PC-3 (cell line): ENCODE measurements around the gene ADGRL3. TPM values are rescaled to one million over a fixed set of nuclear protein-coding genes. Genes with fewer than 3 reads are reported as not detected.
A peak's percentile ranks its signal among the peaks of the same experiment; 100 is the strongest.

ENCODE experiments used
- ATAC-seq: fragments of 200-7000 bp; cut with Tn5 transposase; 2 replicates; pipeline ENCODE4 v1.9.1; 2020; ENCODE audit warnings: mild to moderate bottlenecking, moderate library complexity
- BruUV-seq: library from RNA; stranded (reverse); fragments of 400-500 nt; replicated peaks from 2 replicates; lab custom pipeline; 2021; lab: Mats Ljungman, UMichigan
- CTCF ChIA-PET: fragments of 300-600 bp; sonication (Branson Sonifier 250); formaldehyde crosslinking; loops from one replicate; lab custom pipeline; 2022; ENCODE audit warnings: antibody characterized with exemption; lab: Charles Lee
- POLR2A ChIA-PET: fragments of 300-600 bp; sonication (Branson Sonifier 250); formaldehyde crosslinking; loops from one replicate; lab custom pipeline; 2022; ENCODE audit warnings: antibody characterized with exemption; ENCODE audit not compliant: unreplicated experiment; lab: Charles Lee
- DNase-seq: peaks from one replicate; pipeline ENCODE4 v3.0.0-alpha.2; 2015
- H2AFZ ChIP-seq: fragments of 300-600 bp; sonication (generic); 2 replicates; pipeline ENCODE4 v1.6.0; 2016; ENCODE audit warnings: antibody characterized with exemption, low read length
- H3F3A ChIP-seq: fragments of 300-600 bp; sonication (generic); one replicate; pipeline ENCODE4 v1.6.0; 2017; ENCODE audit warnings: antibody characterized with exemption, low read length, control low read depth, mild to moderate bottlenecking; ENCODE audit not compliant: unreplicated experiment
- H3K27ac ChIP-seq: fragments of 300-600 bp; sonication (generic); 2 replicates; pipeline ENCODE4 v1.5.1; 2016; ENCODE audit warnings: mild to moderate bottlenecking, low read length
- H3K27me3 ChIP-seq: fragments of 300-600 bp; sonication (generic); 2 replicates; pipeline ENCODE4 v1.6.1; 2016; ENCODE audit warnings: low read length, mixed read lengths
- H3K36me3 ChIP-seq: fragments of 300-600 bp; sonication (generic); 2 replicates; pipeline ENCODE4 v1.6.1; 2016; ENCODE audit warnings: low read depth, mixed run types, low read length, mixed read lengths
- H3K4me1 ChIP-seq: fragments of 300-600 bp; sonication (generic); 2 replicates; pipeline ENCODE4 v1.5.1; 2016; ENCODE audit warnings: low read length; ENCODE audit not compliant: insufficient read depth
- H3K4me2 ChIP-seq: fragments of 300-600 bp; sonication (generic); 2 replicates; pipeline ENCODE4 v1.6.0; 2016; ENCODE audit warnings: low read length
- H3K4me3 ChIP-seq: fragments of 300-600 bp; sonication (generic); 2 replicates; pipeline ENCODE4 v1.5.1; 2016; ENCODE audit warnings: mild to moderate bottlenecking, low read length, mixed read lengths
- H3K79me2 ChIP-seq: fragments of 300-600 bp; sonication (generic); 2 replicates; pipeline ENCODE4 v1.6.1; 2017; ENCODE audit warnings: low read length, mixed read lengths
- H3K9ac ChIP-seq: fragments of 300-600 bp; sonication (generic); 2 replicates; pipeline ENCODE4 v1.6.0; 2016; ENCODE audit warnings: mild to moderate bottlenecking, low read length
- H3K9me2 ChIP-seq: fragments of 300-600 bp; sonication (generic); replicated peaks from 2 replicates; pipeline ENCODE4 v1.6.1; 2016; ENCODE audit warnings: mixed run types, low read length, mixed read lengths
- H3K9me3 ChIP-seq: fragments of 300-600 bp; sonication (generic); 2 replicates; pipeline ENCODE4 v1.6.1; 2016; ENCODE audit warnings: low read length, mixed read lengths
- H4K20me1 ChIP-seq: fragments of 300-600 bp; sonication (generic); 2 replicates; pipeline ENCODE4 v1.6.1; 2016; ENCODE audit warnings: low read length, mixed read lengths
- EZH2 ChIP-seq: fragments of 300-600 bp; sonication (generic); IDR thresholded peaks from one replicate; pipeline ENCODE4 v1.6.1; 2017; ENCODE audit warnings: antibody characterized with exemption, mild to moderate bottlenecking, low read length; ENCODE audit not compliant: unreplicated experiment
- EZH2phosphoT487 ChIP-seq: fragments of 300-600 bp; sonication (generic); IDR thresholded peaks from 2 replicates; pipeline ENCODE4 v1.6.1; 2018; ENCODE audit warnings: mild to moderate bottlenecking, antibody characterized with exemption, low read length, borderline replicate concordance
- intact Hi-C: fragments of 100-400 bp; cut with micrococcal nuclease; formaldehyde crosslinking; loops from 2 replicates; pipeline ENCODE4 v1.9.0; 2023
- total RNA-seq: library from RNA; depleted of rRNA; stranded (reverse); fragments of >200 nt; gene quantifications from 2 replicates; pipeline ENCODE4 v1.2.3, GENCODE V29; 2014
- TF ChIP-seq, protein P1 (sequence below): fragments of 300-600 bp; sonication (generic); conservative IDR thresholded peaks from 2 replicates; pipeline ENCODE4 v1.5.1; 2017; ENCODE audit warnings: antibody characterized with exemption, low read depth, mild to moderate bottlenecking, low read length

Gene ADGRL3
- total RNA-seq, 1 experiment from 2014 or later = 0.66 TPM

DNA sequence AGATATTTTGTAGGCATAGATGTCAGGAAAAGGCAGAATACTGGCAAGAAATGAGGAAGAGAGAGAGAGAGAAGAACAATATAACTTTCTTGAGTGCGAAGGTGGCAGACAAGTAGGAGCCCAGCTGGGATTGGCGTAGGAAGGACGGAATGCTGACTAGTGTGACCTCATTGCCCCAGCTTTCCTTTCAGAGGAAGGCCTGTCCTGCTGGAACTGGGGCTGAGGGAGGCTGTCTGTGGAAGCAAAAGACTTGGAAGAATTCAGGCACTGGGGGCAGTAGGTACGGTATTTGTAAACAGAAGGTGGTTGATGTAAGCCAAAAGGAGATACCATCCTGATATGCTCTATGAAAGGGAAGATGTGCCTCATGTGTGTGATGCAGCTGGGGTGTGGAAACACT, 818.4 kb downstream of the ADGRL3 start:
- no peaks in the 10 kb centered on the region for H3K9me3 ChIP-seq
- peaks cover 10% of the 10 kb centered on the region for H3K4me1 ChIP-seq
- no peak overlapping the region for H3K9ac ChIP-seq
- no peaks in the 10 kb centered on the region for H3K36me3 ChIP-seq
- no peak overlapping the region for H3K4me2 ChIP-seq
- no peaks in the 10 kb centered on the region for H3K79me2 ChIP-seq
- no peaks in the 10 kb centered on the region for H3K27me3 ChIP-seq
- no peaks in the 10 kb centered on the region for H3K9me2 ChIP-seq
- no peak overlapping the region for H3K27ac ChIP-seq
- DNase-seq (no peak), ATAC-seq (no peak)
- intact Hi-C loops = loop anchor here (10.0 kb wide), 1 partner anchor 1724 kb away; no protein-coding TSS in a partner anchor
- no TSS peak for BruUV-seq
- H2AFZ ChIP-seq = no peak overlapping the region
- H3F3A ChIP-seq = no peaks in the 10 kb centered on the region
- no peaks in the 10 kb centered on the region for H4K20me1 ChIP-seq
- TF ChIP-seq EZH2phosphoT487 = no peak
- TF ChIP-seq, protein P1, sequence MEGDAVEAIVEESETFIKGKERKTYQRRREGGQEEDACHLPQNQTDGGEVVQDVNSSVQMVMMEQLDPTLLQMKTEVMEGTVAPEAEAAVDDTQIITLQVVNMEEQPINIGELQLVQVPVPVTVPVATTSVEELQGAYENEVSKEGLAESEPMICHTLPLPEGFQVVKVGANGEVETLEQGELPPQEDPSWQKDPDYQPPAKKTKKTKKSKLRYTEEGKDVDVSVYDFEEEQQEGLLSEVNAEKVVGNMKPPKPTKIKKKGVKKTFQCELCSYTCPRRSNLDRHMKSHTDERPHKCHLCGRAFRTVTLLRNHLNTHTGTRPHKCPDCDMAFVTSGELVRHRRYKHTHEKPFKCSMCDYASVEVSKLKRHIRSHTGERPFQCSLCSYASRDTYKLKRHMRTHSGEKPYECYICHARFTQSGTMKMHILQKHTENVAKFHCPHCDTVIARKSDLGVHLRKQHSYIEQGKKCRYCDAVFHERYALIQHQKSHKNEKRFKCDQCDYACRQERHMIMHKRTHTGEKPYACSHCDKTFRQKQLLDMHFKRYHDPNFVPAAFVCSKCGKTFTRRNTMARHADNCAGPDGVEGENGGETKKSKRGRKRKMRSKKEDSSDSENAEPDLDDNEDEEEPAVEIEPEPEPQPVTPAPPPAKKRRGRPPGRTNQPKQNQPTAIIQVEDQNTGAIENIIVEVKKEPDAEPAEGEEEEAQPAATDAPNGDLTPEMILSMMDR = no peak
- no peak for TF ChIP-seq EZH2
- CTCF ChIA-PET = no interaction called here
- no peak overlapping the region for H3K4me3 ChIP-seq
- POLR2A ChIA-PET = no interaction called here

GRCh38 chr4:62023633-62024032, 823.5 kb downstream of the ADGRL3 start:
- Histone ChIP-seq H3K4me2 (peak overlapping the region; percentile 30), H3K36me3 (no peaks in the 10 kb centered on the region), H3K27ac (peak overlapping the region; percentile 48), H2AFZ (0 out of 2 replicates have a peak overlapping the region, but pooled peaks have one; percentile 8), H3K79me2 (no peaks in the 10 kb centered on the region), H3K27me3 (no peaks in the 10 kb centered on the region), H3K4me3 (no peak overlapping the region), H3K9ac (peak overlapping the region; percentile 29), H3F3A (no peaks in the 10 kb centered on the region), H4K20me1 (no peaks in the 10 kb centered on the region), H3K9me2 (no peaks in the 10 kb centered on the region), H3K9me3 (no peaks in the 10 kb centered on the region), H3K4me1 (peaks cover 13% of the 10 kb centered on the region)
- ChIA-PET CTCF (no interaction called here), POLR2A (no interaction called here)
- DNase-seq (peak; percentile 93), ATAC-seq (peak; percentile 97)
- intact Hi-C loops = no loop called here
- no TSS peak for BruUV-seq
- no peak for TF ChIP-seq EZH2phosphoT487
- TF ChIP-seq EZH2 = no peak
- TF ChIP-seq, protein P1 = no peak

DNA sequence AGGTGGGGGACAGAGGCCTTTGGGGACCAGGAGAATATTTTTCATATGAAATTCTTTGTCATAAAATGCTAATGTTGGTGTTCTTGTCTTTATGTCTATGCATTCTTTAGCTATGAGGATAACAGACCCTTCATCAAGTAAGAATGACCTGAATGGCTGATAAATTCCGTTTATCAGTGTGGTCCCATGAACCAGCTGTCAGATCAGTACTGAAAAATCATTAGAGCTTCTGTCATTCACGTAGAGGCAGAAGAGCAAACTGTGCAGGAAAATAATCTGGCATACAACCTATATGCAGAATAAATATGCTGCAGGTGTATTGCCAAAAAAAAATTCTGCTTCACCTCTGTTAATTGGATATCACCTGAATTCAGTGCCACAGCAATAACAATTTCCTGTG, 828.6 kb downstream of the ADGRL3 start:
- no peak overlapping the region for H3K4me3 ChIP-seq
- H3K4me1 ChIP-seq = peaks cover 5% of the 10 kb centered on the region; the same call in 1 of the 2 replicates
- H2AFZ ChIP-seq = no peak overlapping the region
- intact Hi-C loops = no loop called here
- no TSS peak for BruUV-seq
- no peaks in the 10 kb centered on the region for H3K9me3 ChIP-seq
- ChIA-PET POLR2A (no interaction called here), CTCF (no interaction called here)
- H3K9me2 ChIP-seq = no peaks in the 10 kb centered on the region
- no peaks in the 10 kb centered on the region for H4K20me1 ChIP-seq
- H3K4me2 ChIP-seq = no peak overlapping the region
- H3K36me3 ChIP-seq = no peaks in the 10 kb centered on the region
- no peak for TF ChIP-seq EZH2
- TF ChIP-seq, protein P1 = no peak
- no peak for TF ChIP-seq EZH2phosphoT487
- no peaks in the 10 kb centered on the region for H3K79me2 ChIP-seq
- ATAC-seq = no peak
- DNase-seq = no peak
- H3K9ac ChIP-seq = no peak overlapping the region
- no peaks in the 10 kb centered on the region for H3K27me3 ChIP-seq
- H3K27ac ChIP-seq = no peak overlapping the region
- no peaks in the 10 kb centered on the region for H3F3A ChIP-seq
